ENCODE data around the gene ADGRG3.

Gene ADGRG3

GRCh38 chr16:57734308-57734924 is 66.3 kb downstream of the ADGRG3 start (continued):
- no peak for TF ChIP-seq ZNF488 (tag by site-specific recombination; IDR thresholded peaks at IDR 0.05)
- no peak for TF ChIP-seq ZNF621 (tag by site-specific recombination; IDR thresholded peaks at IDR 0.05)
- TF ChIP-seq ZNF529 (tag by site-specific recombination; IDR thresholded peaks at IDR 0.05; ENCODE audit: insufficient replicate concordance) = no peak
- TF ChIP-seq ZSCAN16 (tag by site-specific recombination; IDR thresholded peaks at IDR 0.05) = no peak
- no peak for TF ChIP-seq ZBTB44 (tag by site-specific recombination; IDR thresholded peaks at IDR 0.05)
- TF ChIP-seq ZBTB1 (tag by site-specific recombination; IDR thresholded peaks at IDR 0.05) = no peak

- ChIA-PET CTCF (interaction anchor here (0.6 to 1.8 kb wide), 10 partner anchors 12 to 553 kb away, joined by 3 to 11 read pairs (median 4); partner anchors contain the start of gene CFAP20), POLR2A (interaction anchor here (0.5 to 2.7 kb wide), 18 partner anchors 10 to 949 kb away, joined by 3 to 8 read pairs (median 4); partner anchors contain the start of genes CFAP20, SLC38A7 and USB1)
- Histone ChIP-seq H3K36me3 (ENCODE audit: control insufficient read depth in 2 of 2, insufficient read depth in 1 of 2, low read length in 2 of 2) (peaks cover 0 to 28% of the 10 kb centered on the region in 2 experiments; a peak in 1 of 3 replicates), H3K9me3 (ENCODE audit: control insufficient read depth, insufficient read depth, low read depth, low read length) (no peaks in the 10 kb centered on the region), H3K4me1 (ENCODE audit: control insufficient read depth, insufficient read depth, low read length) (peaks cover 6% of the 10 kb centered on the region; the same call in 1 of the 2 replicates), H3K4me3 (ENCODE audit: low read depth, low read length) (peak overlapping the region; percentile 81), H3K27ac (ENCODE audit: extremely low read depth, low read depth, low read length) (peak overlapping the region; percentile 73)
- TF ChIP-seq FEZF1 (tag by site-specific recombination; IDR thresholded peaks at IDR 0.05) (peak; percentile 33; the same call in 1 of the 2 replicates), ZBTB21 (tag by site-specific recombination; IDR thresholded peaks at IDR 0.05) (no peak), ZNF626 (tag by site-specific recombination; IDR thresholded peaks at IDR 0.05) (no peak), SCRT1 (tag by site-specific recombination; IDR thresholded peaks at IDR 0.05; ENCODE audit: borderline replicate concordance) (no peak), YY2 (tag by site-specific recombination; IDR thresholded peaks at IDR 0.05) (peak; percentile 99), WT1 (tag by site-specific recombination; IDR thresholded peaks at IDR 0.05) (no peak), ZNF114 (tag by site-specific recombination; IDR thresholded peaks at IDR 0.05) (no peak), ZNF518A (tag by site-specific recombination; conservative IDR thresholded peaks at IDR 0.05; ENCODE audit: low read depth) (peak; percentile 81), ZNF341 (tag by site-specific recombination; IDR thresholded peaks at IDR 0.05; ENCODE audit: low read depth) (no peak), ZNF530 (tag by site-specific recombination; IDR thresholded peaks at IDR 0.05; ENCODE audit: low read depth) (no peak), ZNF560 (tag by site-specific recombination; IDR thresholded peaks at IDR 0.05; ENCODE audit: borderline replicate concordance) (no peak), ZNF548 (tag by site-specific recombination; IDR thresholded peaks at IDR 0.05) (no peak), TCF7L2 (IDR thresholded peaks at IDR 0.05; ENCODE audit: borderline replicate concordance, low read depth, low read length) (no peak), ZNF335 (tag by site-specific recombination; conservative IDR thresholded peaks at IDR 0.05) (peak; percentile 84), HOXD13 (CRISPR knock-in tag; IDR thresholded peaks at IDR 0.05; ENCODE audit: borderline replicate concordance) (no peak), ZNF174 (tag by site-specific recombination; IDR thresholded peaks at IDR 0.05) (no peak), ZNF2 (tag by site-specific recombination; IDR thresholded peaks at IDR 0.05) (0 out of 2 replicates have a peak, but pooled peaks have one; percentile 46), ZBTB48 (tag by site-specific recombination; IDR thresholded peaks at IDR 0.05) (peak; percentile 66; the same call in 1 of the 2 replicates), PBX3 (CRISPR knock-in tag; IDR thresholded peaks at IDR 0.05) (no peak), ZNF350 (tag by site-specific recombination; IDR thresholded peaks at IDR 0.05) (no peak)
Measured at GRCh38 chr16:57734925-57735754, 67.0 kb downstream of the ADGRG3 start.
